Transverse colon (tissue), 4 donors: Measurements from ENCODE around the gene ALKBH3. TPM values are rescaled to one million over a fixed set of nuclear protein-coding genes. Genes with fewer than 3 reads are reported as not detected.

Experiments used
- DNase-seq: peaks from one replicate; pipeline ENCODE4 v3.0.0-alpha.2; 2019
- H3K27ac ChIP-seq, 4 donors: fragments of 200-600 bp; sonication (generic); 2 replicates each; pipeline ENCODE4 v1.5.1; 2016 to 2018; ENCODE audit warnings: inconsistent platforms in 4 of 4
- H3K27me3 ChIP-seq: fragments of 200-600 bp; sonication (generic); 2 replicates; pipeline ENCODE4 v1.5.1; 2017; ENCODE audit warnings: inconsistent platforms
- H3K36me3 ChIP-seq, 4 donors: fragments of 200-600 bp; sonication (generic); 2 replicates each; pipeline ENCODE4 v1.5.1; 2017 to 2019; ENCODE audit warnings: inconsistent platforms in 4 of 4
- H3K4me1 ChIP-seq, 4 donors: fragments of 200-600 bp; sonication (generic); 2 replicates each; pipeline ENCODE4 v1.5.1; 2017 to 2020; ENCODE audit warnings: inconsistent platforms in 4 of 4
- H3K4me3 ChIP-seq, 4 donors: fragments of 200-600 bp; sonication (generic); 1 replicate in 1 of 4; 2 replicates in 3 of 4; pipeline versions ENCODE4 v1.5.1 to v1.6.1; 2017 to 2019; ENCODE audit warnings: inconsistent platforms in 4 of 4
- H3K9me3 ChIP-seq, 2 donors: fragments of 200-600 bp; sonication (generic); 2 replicates each; pipeline ENCODE4 v1.5.1; 2017 to 2019; ENCODE audit warnings: inconsistent platforms in 2 of 2
- CTCF ChIP-seq, 5 experiments: fragments of 200-600 bp in 3 of 5; fragments of 450-650 bp in 2 of 5; sonication (generic) in 3 of 5; IDR thresholded peaks; 1 replicate in 2 of 5; 2 replicates in 3 of 5; pipeline ENCODE4 v1.5.1; 2016 to 2017; ENCODE audit warnings: antibody characterized with exemption in 5 of 5, inconsistent platforms in 3 of 5, mild to moderate bottlenecking in 2 of 5, moderate library complexity in 1 of 5
- EP300 ChIP-seq: sonication (generic); formaldehyde crosslinking; IDR thresholded peaks from one replicate; pipeline ENCODE4 v1.6.1; 2017; ENCODE audit warnings: antibody characterized with exemption, low read depth
- POLR2A ChIP-seq: fragments of 450-650 bp; IDR thresholded peaks from one replicate; pipeline ENCODE4 v1.6.1; 2016; ENCODE audit warnings: antibody characterized with exemption, mild to moderate bottlenecking, moderate library complexity
- POLR2AphosphoS5 ChIP-seq, 3 donors: sonication (generic); formaldehyde crosslinking; IDR thresholded peaks; one replicate each; pipeline ENCODE4 v1.6.1; 2016; ENCODE audit warnings: antibody characterized with exemption in 3 of 3
- WGBS, 2 donors: methylation state at CpG; one replicate each; pipeline ENCODE4 v1.1.5; 2018; ENCODE audit warnings: low coverage in 1 of 2; 5-methylcytosine and 5-hydroxymethylcytosine counted together
- in situ Hi-C, 4 donors: fragments of 200-750 bp; cut with MboI; loops; one replicate each; pipeline versions ENCODE4 v1.15.0 to v1.15.1; 2017; ENCODE audit warnings: low sequenced_read_pairs in 3 of 4, low pct_ligation_motif_present in 1 of 4, low pct_unique_long_range_greater_than_20kb in 1 of 4
- intact Hi-C: fragments of 100-400 bp; cut with DNase I; formaldehyde crosslinking; loops from one replicate; pipeline ENCODE4 v1.15.1; 2023; ENCODE audit warnings: low total_unique reads
- total RNA-seq, 4 donors: library from RNA; depleted of rRNA; stranded (reverse); fragments of >200 nt; gene quantifications; one replicate each; pipeline ENCODE4 v1.1.0, GENCODE V29; 2016

The ALKBH3 gene
- total RNA-seq, 4 donors from 2014 or later = 7.2 to 27.6 (median 23.5) TPM

GRCh38 chr11:43917851-43918250 is 37.2 kb downstream of the ALKBH3 start:
- TF ChIP-seq EP300 (no peak), CTCF (IDR thresholded peaks at IDR 0.05) (no peak)
- intact Hi-C loops (no loop called here), in situ Hi-C loops (no loop called here)
- peaks cover 0 to 19% (median 0%) of the 10 kb centered on the region in 4 donors for H3K36me3 ChIP-seq
- peaks cover 6 to 46% (median 10%) of the 10 kb centered on the region in 4 donors for H3K4me1 ChIP-seq
- peak overlapping the region; percentile 71 to 84 (median 82) for H3K27ac ChIP-seq
- H3K27me3 ChIP-seq = no peaks in the 10 kb centered on the region
- WGBS, 2 donors = 72% methylated on average over 1 of the region's 1 CpG; no CpG with 5 or more reads in 1 of the 2 donors
- no peak for DNase-seq
- no peaks in the 10 kb centered on the region for H3K9me3 ChIP-seq
- no peak overlapping the region for H3K4me3 ChIP-seq

GRCh38 chr11:43918662-43919061 is 38.0 kb downstream of the ALKBH3 start:
- peaks cover 6 to 46% (median 10%) of the 10 kb centered on the region in 4 donors for H3K4me1 ChIP-seq
- DNase-seq = no peak
- no peak overlapping the region for H3K4me3 ChIP-seq
- intact Hi-C loops = no loop called here
- H3K36me3 ChIP-seq = peaks cover 0 to 16% (median 0%) of the 10 kb centered on the region in 4 donors
- peak overlapping the region; percentile 71 to 84 (median 82) for H3K27ac ChIP-seq
- no peaks in the 10 kb centered on the region for H3K9me3 ChIP-seq
- no peaks in the 10 kb centered on the region for H3K27me3 ChIP-seq
- in situ Hi-C loops = no loop called here
- TF ChIP-seq EP300 = no peak
- no peak for TF ChIP-seq POLR2A
- no peak for TF ChIP-seq CTCF (IDR thresholded peaks at IDR 0.05)
- TF ChIP-seq POLR2AphosphoS5 (IDR thresholded peaks at IDR 0.05) = no peak

- peaks cover 0 to 11% (median 0%) of the 10 kb centered on the region in 4 donors for H3K36me3 ChIP-seq
- H3K4me3 ChIP-seq = no peak overlapping the region
- peak overlapping the region; percentile 71 to 84 (median 82) for H3K27ac ChIP-seq
- peaks cover 13 to 57% (median 16%) of the 10 kb centered on the region in 4 donors for H3K4me1 ChIP-seq
- intact Hi-C loops (no loop called here), in situ Hi-C loops (no loop called here)
- no peak for DNase-seq
- TF ChIP-seq POLR2AphosphoS5 (IDR thresholded peaks at IDR 0.05) (no peak), POLR2A (no peak), EP300 (no peak), CTCF (IDR thresholded peaks at IDR 0.05) (no peak)
- no peaks in the 10 kb centered on the region for H3K9me3 ChIP-seq
- 67 to 80% methylated on average over 3 to 14 of the region's 14 CpGs for WGBS, 2 donors
- H3K27me3 ChIP-seq = no peaks in the 10 kb centered on the region
These were observed 39.4 kb downstream of the ALKBH3 start for GRCh38 chr11:43919852-43920597.

GRCh38 chr11:43920598-43921419 is 40.2 kb downstream of the ALKBH3 start:
- Histone ChIP-seq H3K36me3 (peaks cover 0 to 11% (median 0%) of the 10 kb centered on the region in 4 donors), H3K4me1 (peaks cover 13 to 64% (median 19%) of the 10 kb centered on the region in 4 donors), H3K27ac (peak overlapping the region; percentile 79 to 90 (median 84)), H3K27me3 (no peaks in the 10 kb centered on the region), H3K9me3 (no peaks in the 10 kb centered on the region), H3K4me3 (no peak overlapping the region)
- intact Hi-C loops = no loop called here
- WGBS, 2 donors = 64 to 69% methylated on average over 7 to 10 of the region's 10 CpGs
- no peak for TF ChIP-seq CTCF (IDR thresholded peaks at IDR 0.05)
- TF ChIP-seq EP300 = peak; percentile 84
- peak; percentile 56 to 87 (median 80) for TF ChIP-seq POLR2AphosphoS5 (IDR thresholded peaks at IDR 0.05)
- DNase-seq = peak; percentile 46
- in situ Hi-C loops = no loop called here
